A549 (cell line): ENCODE measurements around the gene OMP. TPM values are rescaled to one million over a fixed set of nuclear protein-coding genes. Genes with fewer than 3 reads are reported as not detected.

ENCODE experiments used
- ATAC-seq, 2 experiments: fragments of 200-7000 bp in 1 of 2; fragments of >200 bp in 1 of 2; cut with Nextera tagmentation in 1 of 2; cut with Tn5 transposase in 1 of 2; 3 replicates each; pipeline versions ENCODE4 v1.8.0 to v1.9.1; 2018 to 2020; ENCODE audit warnings: mild to moderate bottlenecking in 1 of 2, moderate library complexity in 1 of 2
- CTCF ChIA-PET: fragments of 300-600 bp; sonication (Branson Sonifier 250); formaldehyde crosslinking; extraction: SDS; loops from one replicate; lab custom pipeline; 2021; ENCODE audit warnings: antibody characterized with exemption, inconsistent platforms; lab: Yijun Ruan, JAX
- POLR2A ChIA-PET: fragments of 350-600 bp; formaldehyde crosslinking; extraction: SDS; loops from one replicate; lab custom pipeline; 2021; ENCODE audit warnings: antibody characterized with exemption, inconsistent platforms; lab: Yijun Ruan, JAX
- DNase-seq, 2 experiments: peaks; one replicate each; pipeline versions ENCODE4 v3.0.0 to v3.0.0-alpha.2; 2011 to 2016; ENCODE audit warnings: low read depth in 1 of 2, low spot score in 1 of 2
- FAIRE-seq: peaks from 2 replicates; lab custom pipeline; 2011; peaks lifted over from hg19 to GRCh38; lab: Jason Lieb, UNC
- H3K27ac ChIP-seq, 2 experiments: fragments of >200 bp; sonication (Bioruptor Twin); formaldehyde crosslinking; 3 replicates each; pipeline ENCODE4 v1.5.1; 2016 to 2017
- H3K4me1 ChIP-seq: fragments of >200 bp; sonication (Bioruptor Twin); formaldehyde crosslinking; 3 replicates; pipeline ENCODE4 v1.6.1; 2016
- H3K4me2 ChIP-seq: fragments of >200 bp; sonication (Bioruptor Twin); formaldehyde crosslinking; 3 replicates; pipeline ENCODE4 v1.6.1; 2016
- H3K4me3 ChIP-seq: fragments of >200 bp; sonication (Bioruptor Twin); formaldehyde crosslinking; 3 replicates; pipeline ENCODE4 v1.5.1; 2016
- H3K9me3 ChIP-seq: fragments of >200 bp; sonication (Bioruptor Twin); formaldehyde crosslinking; 3 replicates; pipeline ENCODE4 v1.6.1; 2016
- ATOH8 ChIP-seq: fragments of 250-450 bp; sonication (Bioruptor Pico); IDR thresholded peaks from 2 replicates; pipeline ENCODE4 v1.5.0; 2020; ENCODE audit warnings: low read depth, mild to moderate bottlenecking, moderate library complexity
- CBX2 ChIP-seq: fragments of 200-600 bp; sonication (generic); IDR thresholded peaks from 2 replicates; pipeline ENCODE4 v1.6.1; 2016; ENCODE audit warnings: low read depth, mild to moderate bottlenecking, borderline replicate concordance
- CHD2 ChIP-seq: fragments of 150-350 bp; IDR thresholded peaks from 2 replicates; pipeline ENCODE4 v1.6.1; 2014; ENCODE audit warnings: low read length; ENCODE audit not compliant: partially characterized antibody
- CHD4 ChIP-seq: fragments of 200-600 bp; sonication (generic); IDR thresholded peaks from 2 replicates; pipeline ENCODE4 v1.6.1; 2016; ENCODE audit warnings: antibody characterized with exemption, mild to moderate bottlenecking, borderline replicate concordance
- EHF ChIP-seq: fragments of 250-450 bp; sonication (Bioruptor Pico); IDR thresholded peaks from 2 replicates; pipeline ENCODE4 v1.5.0; 2020; ENCODE audit warnings: mild to moderate bottlenecking
- ELK1 ChIP-seq: fragments of 150-350 bp; IDR thresholded peaks from 2 replicates; pipeline ENCODE4 v1.6.1; 2014; ENCODE audit warnings: low read depth, mild to moderate bottlenecking, low read length
- HDAC2 ChIP-seq: fragments of 200-600 bp; sonication (generic); IDR thresholded peaks from 2 replicates; pipeline ENCODE4 v1.6.1; 2016
- HES2 ChIP-seq: fragments of >200 bp; sonication (Bioruptor Twin); formaldehyde crosslinking; IDR thresholded peaks from 2 replicates; pipeline ENCODE4 v1.6.1; 2016
- HMGXB4 ChIP-seq: fragments of 250-450 bp; sonication (Bioruptor Pico); IDR thresholded peaks from 2 replicates; pipeline ENCODE4 v1.5.0; 2021; ENCODE audit warnings: mild to moderate bottlenecking, moderate library complexity, borderline replicate concordance
- JUN ChIP-seq, 2 experiments: fragments of >200 bp; sonication (Bioruptor Twin); formaldehyde crosslinking; IDR thresholded peaks; 2 replicates in 1 of 2; 3 replicates in 1 of 2; pipeline ENCODE4 v1.6.1; 2016 to 2017
- KDM1A ChIP-seq: fragments of 200-600 bp; sonication (generic); IDR thresholded peaks from 2 replicates; pipeline ENCODE4 v1.6.1; 2016; ENCODE audit warnings: low read depth, mild to moderate bottlenecking
- KDM5A ChIP-seq: fragments of 200-600 bp; sonication (generic); IDR thresholded peaks from 2 replicates; pipeline ENCODE4 v1.6.1; 2016; ENCODE audit warnings: antibody characterized with exemption, mild to moderate bottlenecking
- MAX ChIP-seq: IDR thresholded peaks from 2 replicates; pipeline ENCODE4 v1.6.1; 2012
- MAZ ChIP-seq: fragments of 150-350 bp; IDR thresholded peaks from 2 replicates; pipeline ENCODE4 v1.6.1; 2014; ENCODE audit warnings: antibody characterized with exemption, low read depth, low read length, borderline replicate concordance
- MYC ChIP-seq: IDR thresholded peaks from 2 replicates; pipeline ENCODE4 v1.6.1; 2012; ENCODE audit warnings: mild to moderate bottlenecking, inconsistent platforms, low read length, improper control_type of control experiment, borderline replicate concordance
- NPAS2 ChIP-seq: fragments of 250-450 bp; sonication (Bioruptor Pico); IDR thresholded peaks from 2 replicates; pipeline ENCODE4 v1.8.0; 2022; ENCODE audit warnings: mild to moderate bottlenecking, moderate library complexity, borderline replicate concordance
- PBX3 ChIP-seq: IDR thresholded peaks from 2 replicates; pipeline ENCODE4 v1.6.1; 2012
- PHF8 ChIP-seq: fragments of 200-600 bp; sonication (generic); IDR thresholded peaks from 2 replicates; pipeline ENCODE4 v1.6.1; 2016; ENCODE audit warnings: low read depth, mild to moderate bottlenecking, antibody characterized with exemption, moderate library complexity, borderline replicate concordance
- POLR2A ChIP-seq: IDR thresholded peaks from 2 replicates; pipeline ENCODE4 v1.6.1; 2012; ENCODE audit warnings: mild to moderate bottlenecking, low read length
- POLR2AphosphoS2 ChIP-seq: conservative IDR thresholded peaks from 2 replicates; pipeline ENCODE4 v1.6.1; 2012; ENCODE audit warnings: low read length, improper control_type of control experiment, inconsistent platforms
- RAD21 ChIP-seq, 2 experiments: fragments of >200 bp in 1 of 2; sonication (Bioruptor Twin) in 1 of 2; formaldehyde crosslinking in 1 of 2; IDR thresholded peaks in 1 of 2; conservative IDR thresholded peaks in 1 of 2; 2 replicates in 1 of 2; 3 replicates in 1 of 2; pipeline ENCODE4 v1.6.1; 2012 to 2018; ENCODE audit warnings: inconsistent platforms in 1 of 2
- RFX5 ChIP-seq: fragments of 450-650 bp; IDR thresholded peaks from 2 replicates; pipeline ENCODE4 v1.7.1; 2014; ENCODE audit warnings: antibody characterized with exemption, mild to moderate bottlenecking, moderate library complexity
- TFCP2L1 ChIP-seq: fragments of 250-450 bp; sonication (Bioruptor Pico); IDR thresholded peaks from 2 replicates; pipeline ENCODE4 v1.5.0; 2021; ENCODE audit warnings: mild to moderate bottlenecking
- USF2 ChIP-seq: fragments of 450-650 bp; IDR thresholded peaks from 2 replicates; pipeline ENCODE4 v1.6.1; 2014; ENCODE audit warnings: antibody characterized with exemption
- ZC3H11A ChIP-seq: fragments of 450-650 bp; IDR thresholded peaks from 2 replicates; pipeline ENCODE4 v1.6.1; 2014; ENCODE audit warnings: antibody characterized with exemption, mild to moderate bottlenecking
- ZFP36 ChIP-seq: fragments of 450-650 bp; IDR thresholded peaks from 2 replicates; pipeline ENCODE4 v1.6.1; 2014; ENCODE audit warnings: borderline replicate concordance; ENCODE audit not compliant: partially characterized antibody
- ZNF302 ChIP-seq: fragments of 250-450 bp; sonication (Bioruptor Pico); IDR thresholded peaks from 2 replicates; pipeline ENCODE4 v1.9.0; 2021; ENCODE audit warnings: inconsistent platforms, mild to moderate bottlenecking, moderate library complexity
- WGBS: methylation state at CpG from one replicate; pipeline ENCODE4 v1.1.6; 2017; ENCODE audit errors: missing lambda C conversion rate; 5-methylcytosine and 5-hydroxymethylcytosine counted together
- polyA plus RNA-seq, 4 experiments: library from polyadenylated mRNA; depleted of rRNA in 3 of 4; stranded (reverse); fragments of >200 nt; fragmentation: RNase III in 1 of 4; extraction: RNeasy Plus Mini Kit Qiagen cat#74134 plus additional on column Dnase treatment in 1 of 4; gene quantifications; 2 replicates in 3 of 4; 3 replicates in 1 of 4; pipeline ENCODE4 v1.2.3, GENCODE V29; 2011 to 2017

The OMP gene
- polyA plus RNA-seq, 2 of the 4 experiments (the other 2 are of a cell fraction) = not detected

GRCh38 chr11:77064648-77065217, 37.9 kb upstream of the OMP start (continued):
- TF ChIP-seq HMGXB4 (CRISPR knock-in tag) (no peak), ZFP36 (no peak)

GRCh38 chr11:77065878-77066228, 36.8 kb upstream of the OMP start:
- peak overlapping the region; percentile 87 to 88 for H3K27ac ChIP-seq
- peaks cover 20% of the 10 kb centered on the region for H3K4me1 ChIP-seq
- H3K4me3 ChIP-seq = peak overlapping the region; percentile 65
- ATAC-seq = no peak
- TF ChIP-seq RFX5 (no peak), HES2 (no peak), CHD2 (no peak), KDM1A (no peak), POLR2AphosphoS2 (no peak), ZNF302 (CRISPR knock-in tag) (no peak), CHD4 (no peak), KDM5A (no peak), HDAC2 (no peak), ELK1 (no peak), MYC (no peak), ZC3H11A (no peak), NPAS2 (CRISPR knock-in tag) (no peak), PHF8 (no peak), TFCP2L1 (CRISPR knock-in tag) (no peak)
- TF ChIP-seq, all 56 proteins: peak for 0
- WGBS = 93% methylated on average over 14 of the region's 14 CpGs
- H3K4me2 ChIP-seq = peak overlapping the region; percentile 75
- DNase-seq = no peak
- H3K9me3 ChIP-seq = peaks cover 11% of the 10 kb centered on the region
- ChIA-PET CTCF (interaction anchor here (1.0 to 6.3 kb wide), 9 partner anchors 12 to 331 kb away, joined by 3 to 84 read pairs (median 5); no protein-coding TSS in a partner anchor), POLR2A (no interaction called here)
- no peak for FAIRE-seq

GRCh38 chr11:77066229-77067042, 36.2 kb upstream of the OMP start, which contains the start of gene CAPN5:
Gene CAPN5, plus strand, starts transcription at chr11:77066971. Its CDS starts 17,916 bp downstream, at chr11:77084887.
- 13% methylated on average over 23 of the region's 69 CpGs for WGBS
- ChIA-PET POLR2A (interaction anchor here (0.6 to 1.0 kb wide), 6 partner anchors 16 to 45 kb away, joined by 3 to 9 read pairs (median 4); no protein-coding TSS in a partner anchor), CTCF (interaction anchor here (0.7 to 6.3 kb wide), 11 partner anchors 11 to 482 kb away, joined by 3 to 84 read pairs (median 5); no protein-coding TSS in a partner anchor)
- H3K4me3 ChIP-seq = peak within 1 kb of the TSS; percentile 65
- H3K4me2 ChIP-seq = peak within 1 kb of the TSS; percentile 75
- H3K27ac ChIP-seq = peak within 1 kb of the TSS; percentile 87 to 88
- H3K9me3 ChIP-seq = peaks cover 9% of the 10 kb centered on the region
- H3K4me1 ChIP-seq = peaks cover 16% of the 10 kb centered on the region
- DNase-seq = peak; percentile 89 to 95
- peak; percentile 89 to 97 for ATAC-seq
- FAIRE-seq = no peak
- TF ChIP-seq MYC (no peak), JUN (IDR thresholded peaks at IDR 0.05) (peak; percentile 39 to 63; a peak in 2 of 5 replicates), POLR2A (peak; percentile 72), ATOH8 (no peak), POLR2AphosphoS2 (no peak), MAZ (no peak), CBX2 (no peak), RAD21 (conservative IDR thresholded peaks at IDR 0.05 in 1 of 2, IDR thresholded peaks at IDR 0.05 in 1 of 2) (peak in 1 of 2 experiments; percentile 26; a peak in 2 of 5 replicates), USF2 (no peak), PBX3 (0 out of 2 replicates have a peak, but pooled peaks have one; percentile 41), MAX (0 out of 2 replicates have a peak, but pooled peaks have one; percentile 30), EHF (CRISPR knock-in tag) (no peak), ZC3H11A (no peak)
